GM18502 (cell line): Measurements from ENCODE around the gene SYP.
"Not testable (repeated sequence)": the region's sequence is repeated elsewhere in the genome, so short reads cannot be mapped to it uniquely, and the experiment has no call there.

ENCODE experiments used
- ATAC-seq: cut with Tn5 transposase; IDR thresholded peaks from one replicate; pipeline ENCODE4 v1.9.1; 2021; ENCODE audit warnings: mild to moderate bottlenecking; ENCODE audit not compliant: unreplicated experiment, poor library complexity

The SYP gene

DNA sequence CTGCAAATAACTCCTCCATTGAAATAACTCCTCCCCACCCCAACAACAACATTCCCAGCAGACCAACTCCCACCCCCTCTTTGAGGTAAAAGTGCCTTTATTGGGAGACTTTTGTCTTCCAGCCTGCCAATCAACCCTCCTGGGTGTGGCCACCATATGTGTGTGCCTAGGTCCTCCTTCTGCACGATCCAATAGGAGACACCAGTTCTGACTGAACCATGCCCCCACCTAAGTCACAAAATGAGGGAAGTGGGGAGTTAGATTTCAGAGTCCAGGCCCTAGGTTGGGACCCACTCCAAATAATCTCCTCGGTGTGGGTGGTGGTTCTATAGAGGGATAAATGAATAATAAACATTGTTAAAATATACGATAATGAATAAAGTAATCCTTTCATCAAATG, 25.3 kb downstream of the SYP start:
- no peak for ATAC-seq

DNA sequence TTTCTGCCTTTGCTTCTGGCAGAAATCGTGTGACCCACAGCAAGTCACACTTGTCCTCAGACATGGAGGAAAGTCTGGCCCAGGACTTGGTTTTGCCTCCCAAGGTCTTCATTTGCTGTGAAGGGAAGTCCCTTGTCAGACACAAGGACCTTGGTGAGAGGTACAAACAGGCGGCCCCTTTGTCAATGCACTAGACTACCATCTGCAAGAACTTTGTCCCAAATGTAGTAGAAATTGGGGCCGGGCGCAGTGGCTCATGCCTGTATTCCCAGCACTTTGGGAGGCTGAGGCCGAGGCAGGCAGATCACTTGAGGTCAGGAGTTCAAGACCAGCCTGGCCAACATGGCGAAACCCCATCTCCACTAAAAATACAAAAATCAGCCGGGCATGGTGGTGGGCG, 26.4 kb downstream of the SYP start:
- not testable (repeated sequence) for ATAC-seq

GRCh38 chrX:49172280-49172780, 27.7 kb downstream of the SYP start:
- ATAC-seq = peak; percentile 72

DNA sequence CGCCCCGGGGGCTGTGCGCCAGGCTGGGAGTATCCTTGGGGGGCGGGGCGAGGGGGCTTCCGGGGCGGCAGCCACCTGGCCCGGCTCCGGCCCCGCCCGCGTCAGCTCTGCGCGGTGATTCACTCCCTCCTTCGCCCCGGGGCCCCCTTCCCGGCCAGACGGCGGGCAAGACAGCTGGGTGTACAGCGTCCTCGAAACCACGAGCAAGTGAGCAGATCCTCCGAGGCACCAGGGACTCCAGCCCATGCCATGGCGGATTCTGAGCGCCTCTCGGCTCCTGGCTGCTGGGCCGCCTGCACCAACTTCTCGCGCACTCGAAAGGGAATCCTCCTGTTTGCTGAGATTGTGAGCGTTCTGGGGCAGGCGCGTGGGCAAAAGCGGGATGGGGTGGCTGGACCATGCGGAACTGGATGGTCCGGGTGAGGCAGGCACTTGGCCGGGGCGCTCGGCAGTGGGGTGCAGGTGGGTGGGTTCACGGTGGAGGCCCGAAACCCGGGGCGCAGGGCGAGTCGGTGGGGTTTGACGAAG, 28.2 kb downstream of the SYP start, which contains the start of gene PLP2:
Gene PLP2, plus strand, starts transcription at position 147 of the 528 bp plus-strand sequence. Its CDS starts 103 bp downstream, at position 250.
- peak; percentile 38 for ATAC-seq

DNA sequence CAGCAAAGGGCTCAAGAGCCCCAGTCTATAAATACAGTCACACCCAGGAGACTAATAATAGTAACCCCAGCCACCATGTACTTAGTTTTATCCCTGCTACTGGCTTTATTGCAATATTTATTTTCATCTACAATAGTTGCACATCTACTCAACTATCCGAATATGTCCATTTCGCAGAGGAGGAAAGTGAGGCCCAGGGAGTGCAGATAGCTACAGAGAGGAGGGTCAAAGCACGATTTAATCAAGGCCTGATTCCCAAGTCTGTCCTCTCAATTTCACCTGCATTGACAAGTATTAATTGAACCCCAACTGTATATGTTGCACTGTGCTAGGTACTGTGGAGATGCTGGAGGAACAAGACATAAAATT, 32.3 kb downstream of the SYP start:
- no peak for ATAC-seq

GRCh38 chrX:49166914-49167739, 32.9 kb downstream of the SYP start:
- ATAC-seq = peak; percentile 30

- ATAC-seq = peak; percentile 48
Measured at GRCh38 chrX:49165901-49166881, 33.8 kb downstream of the SYP start.

- ATAC-seq = no peak
Measured at GRCh38 chrX:49164589-49165360, 35.2 kb downstream of the SYP start.

GRCh38 chrX:49163555-49164419, 36.2 kb downstream of the SYP start:
- peak; percentile 48 for ATAC-seq

- no peak for ATAC-seq
Measured at GRCh38 chrX:49162620-49163019, 37.4 kb downstream of the SYP start, which contains the start of gene MAGIX. TSS of gene MAGIX (plus strand) at chrX:49162758. CDS start at chrX:49162890, 132 bp downstream.

DNA sequence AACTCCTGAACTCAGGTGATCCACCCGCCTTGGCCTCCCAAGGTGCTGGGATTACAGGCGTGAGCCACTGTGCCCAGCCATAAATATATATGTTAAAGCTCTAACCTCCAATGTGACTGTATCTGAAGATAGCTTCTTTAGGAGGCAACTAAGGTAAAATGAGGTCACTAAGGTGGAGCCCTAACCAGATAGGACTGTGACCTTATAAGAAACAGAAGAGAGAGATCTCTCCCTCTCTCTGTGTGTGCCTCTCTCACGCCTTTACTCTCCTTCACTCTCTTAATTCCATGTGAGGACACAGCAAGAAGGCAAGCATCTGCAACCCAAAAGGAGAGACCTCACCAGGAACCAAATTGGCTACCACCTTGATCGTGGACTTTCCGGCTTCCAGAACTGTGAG, 38.4 kb downstream of the SYP start:
- ATAC-seq = no peak

- no peak for ATAC-seq
Measured at GRCh38 chrX:49160908-49161307, 39.1 kb downstream of the SYP start.

DNA sequence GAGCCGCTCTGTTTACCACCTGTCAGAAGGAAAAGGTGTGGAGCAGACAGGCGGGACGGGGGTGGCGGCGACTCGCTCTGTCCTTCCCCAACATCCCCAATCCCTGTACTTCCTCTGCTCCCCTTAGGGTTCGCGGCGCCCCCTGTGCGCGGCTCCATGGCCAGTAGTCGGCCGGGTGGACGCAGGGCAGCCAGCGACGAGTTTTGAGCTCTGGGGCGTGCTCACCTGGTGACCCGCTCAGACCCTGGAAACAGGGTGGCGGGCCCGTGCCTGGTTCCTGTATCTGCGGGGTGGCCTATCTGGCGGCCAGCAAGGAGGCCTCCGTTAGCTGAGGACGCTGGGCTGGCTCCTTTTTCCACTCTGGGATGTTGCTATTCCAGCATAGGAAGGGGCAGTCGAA, 42.8 kb downstream of the SYP start:
- ATAC-seq = no peak

- peak; percentile 87 for ATAC-seq
Measured at GRCh38 chrX:49155900-49156837, 43.8 kb downstream of the SYP start.

- peak; percentile 27 for ATAC-seq
Measured at GRCh38 chrX:49155243-49155899, 44.6 kb downstream of the SYP start.

DNA sequence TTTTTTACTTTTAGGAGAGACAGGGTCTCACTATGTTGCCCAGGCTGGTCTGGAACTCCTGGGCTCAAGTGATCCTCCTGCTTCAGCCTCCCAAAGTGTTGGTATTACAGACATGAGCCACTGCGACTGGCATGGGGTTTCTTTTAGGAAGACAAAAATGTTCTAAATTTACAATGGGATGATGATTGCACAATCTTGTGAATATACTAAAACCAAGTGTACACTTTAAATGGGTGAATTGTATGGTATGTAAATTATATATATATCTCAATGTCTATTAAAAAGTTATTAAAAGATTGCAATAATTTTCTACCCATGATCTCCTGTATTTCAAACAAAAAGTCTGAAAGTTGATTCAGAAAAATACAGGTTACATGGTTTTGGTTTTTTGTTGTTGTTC, 46.5 kb downstream of the SYP start:
- ATAC-seq = no peak

- ATAC-seq = not testable (repeated sequence)
Measured at GRCh38 chrX:49149291-49149690, 50.7 kb downstream of the SYP start.
